Endodermal cell (in vitro differentiated cells): ENCODE data around the gene SCGB1D1. TPM values are rescaled to one million over a fixed set of nuclear protein-coding genes. Genes with fewer than 3 reads are reported as not detected.

Source experiments
- DNase-seq: peaks from one replicate; pipeline ENCODE4 v3.0.0-alpha.2; 2017
- H3K27ac ChIP-seq: 2 replicates; pipeline ENCODE4 v1.5.1; 2013; ENCODE audit warnings: mild to moderate bottlenecking, low read depth, low read length, moderate library complexity
- H3K27me3 ChIP-seq: 2 replicates; pipeline ENCODE4 v1.6.1; 2013; ENCODE audit warnings: mild to moderate bottlenecking, low read length, moderate library complexity; ENCODE audit not compliant: insufficient read depth, control insufficient read depth, poor library complexity, severe bottlenecking
- H3K36me3 ChIP-seq: 2 replicates; pipeline ENCODE4 v1.7.0; 2013; ENCODE audit warnings: mild to moderate bottlenecking, low read length, moderate library complexity; ENCODE audit not compliant: control insufficient read depth, insufficient read depth
- H3K4me1 ChIP-seq: one replicate; pipeline ENCODE4 v1.7.0; 2013; ENCODE audit warnings: low read length; ENCODE audit not compliant: control insufficient read depth, insufficient read depth
- H3K4me3 ChIP-seq: 2 replicates; pipeline ENCODE4 v1.5.1; 2013; ENCODE audit warnings: mild to moderate bottlenecking, low read length, moderate library complexity
- H3K9ac ChIP-seq: 2 replicates; pipeline ENCODE4 v1.6.1; 2013; ENCODE audit warnings: mild to moderate bottlenecking, low read length, moderate library complexity; ENCODE audit not compliant: poor library complexity, severe bottlenecking; ENCODE audit errors: extremely low read depth
- H3K9me3 ChIP-seq: 2 replicates; pipeline ENCODE4 v1.6.1; 2013; ENCODE audit warnings: mild to moderate bottlenecking, low read length, moderate library complexity; ENCODE audit not compliant: control insufficient read depth
- H3K27ac Mint-ChIP-seq: 2 replicates; pipeline ENCODE4 v1.8.0; 2020; ENCODE audit warnings: mixed read lengths
- H3K27me3 Mint-ChIP-seq: 2 replicates; pipeline ENCODE4 v1.8.0; 2021; ENCODE audit warnings: mild to moderate bottlenecking, mixed read lengths; ENCODE audit not compliant: insufficient read depth
- H3K36me3 Mint-ChIP-seq: 2 replicates; pipeline ENCODE4 v1.8.0; 2020; ENCODE audit warnings: low read depth, mixed read lengths
- H3K4me1 Mint-ChIP-seq: 2 replicates; pipeline ENCODE4 v1.8.0; 2020; ENCODE audit warnings: mixed read lengths
- H3K4me3 Mint-ChIP-seq: 2 replicates; pipeline ENCODE4 v1.8.0; 2020; ENCODE audit warnings: mild to moderate bottlenecking, moderate library complexity, mixed read lengths
- H3K9me3 Mint-ChIP-seq: 2 replicates; pipeline ENCODE4 v1.8.0; 2020; ENCODE audit warnings: mild to moderate bottlenecking, mixed read lengths
- CTCF ChIP-seq: fragments of 200-600 bp; sonication (generic); conservative IDR thresholded peaks from 2 replicates; pipeline ENCODE4 v1.5.0; 2021; ENCODE audit warnings: antibody characterized with exemption, mild to moderate bottlenecking
- WGBS, 2 experiments: methylation state at CpG; one replicate each; pipeline versions ENCODE4 v1.1.5 to v1.1.7; 2013; ENCODE audit warnings: missing lambda C conversion rate in 2 of 2, mixed read lengths in 1 of 2; ENCODE audit not compliant: insufficient coverage in 1 of 2, insufficient read length in 1 of 2; 5-methylcytosine and 5-hydroxymethylcytosine counted together
- total RNA-seq, 2 donors: library from RNA; stranded (reverse); fragmentation: NEBNext Ultra II Directional in 1 of 2; extraction: Animal tissue kit (Norgen Biotek cat#: 25700) in 1 of 2; gene quantifications; 2 replicates in 1 of 2; 3 replicates in 1 of 2; pipeline ENCODE4 v1.2.1, GENCODE V29; 2021

The SCGB1D1 gene
- total RNA-seq, 2 donors from 2014 or later: not detected

GRCh38 chr11:62171261-62171723, 18.7 kb upstream of the SCGB1D1 start:
- H3K27me3 Mint-ChIP-seq: peaks cover 16% of the 10 kb centered on the region

GRCh38 chr11:62172294-62172693, 17.7 kb upstream of the SCGB1D1 start:
- H3K9me3 ChIP-seq: no peaks in the 10 kb centered on the region
- H3K4me3 ChIP-seq: no peak overlapping the region
- H3K27ac ChIP-seq: no peak overlapping the region
- no peak overlapping the region for H3K4me3 Mint-ChIP-seq
- no peak overlapping the region for H3K9ac ChIP-seq
- H3K4me1 Mint-ChIP-seq: peaks cover 4% of the 10 kb centered on the region
- H3K27ac Mint-ChIP-seq: no peak overlapping the region
- peaks cover 17% of the 10 kb centered on the region for H3K27me3 ChIP-seq
- 67 to 85% methylated on average over 6 to 7 of the region's 7 CpGs for WGBS, 2 experiments
- TF ChIP-seq CTCF: no peak
- DNase-seq: no peak
- H3K36me3 ChIP-seq: no peaks in the 10 kb centered on the region
- H3K9me3 Mint-ChIP-seq: no peaks in the 10 kb centered on the region
- H3K27me3 Mint-ChIP-seq: peaks cover 16% of the 10 kb centered on the region
- H3K36me3 Mint-ChIP-seq: no peaks in the 10 kb centered on the region
- no peaks in the 10 kb centered on the region for H3K4me1 ChIP-seq

More at GRCh38 chr11:62171261-62171723, 18.7 kb upstream of the SCGB1D1 start:
- Histone ChIP-seq H3K9me3 (no peaks in the 10 kb centered on the region), H3K27me3 (peaks cover 17% of the 10 kb centered on the region), H3K4me3 (no peak overlapping the region), H3K4me1 (no peaks in the 10 kb centered on the region), H3K36me3 (no peaks in the 10 kb centered on the region), H3K9ac (no peak overlapping the region), H3K27ac (no peak overlapping the region)
- Mint-ChIP-seq H3K36me3 (no peaks in the 10 kb centered on the region), H3K4me1 (peaks cover 4% of the 10 kb centered on the region), H3K27ac (no peak overlapping the region), H3K4me3 (no peak overlapping the region), H3K9me3 (no peaks in the 10 kb centered on the region)
- WGBS, 2 experiments: 14 to 26% methylated on average over 14 of the region's 14 CpGs
- peak; percentile 91 for TF ChIP-seq CTCF
- DNase-seq: peak; percentile 96

GRCh38 chr11:62176766-62177165, 13.2 kb upstream of the SCGB1D1 start:
- Mint-ChIP-seq H3K4me3 (no peak overlapping the region), H3K4me1 (no peaks in the 10 kb centered on the region), H3K9me3 (no peaks in the 10 kb centered on the region), H3K27ac (no peak overlapping the region), H3K36me3 (no peaks in the 10 kb centered on the region), H3K27me3 (peaks cover 13% of the 10 kb centered on the region)
- Histone ChIP-seq H3K4me1 (no peaks in the 10 kb centered on the region), H3K4me3 (no peak overlapping the region), H3K9ac (no peak overlapping the region), H3K36me3 (no peaks in the 10 kb centered on the region), H3K27ac (no peak overlapping the region), H3K9me3 (no peaks in the 10 kb centered on the region), H3K27me3 (peaks cover 27% of the 10 kb centered on the region)
- 93 to 100% methylated on average over 1 to 3 of the region's 3 CpGs for WGBS, 2 experiments
- no peak for DNase-seq
- TF ChIP-seq CTCF: no peak
